SK-N-SH (cell line): ENCODE results near the gene RFC5. TPM values are rescaled to one million over a fixed set of nuclear protein-coding genes. Genes with fewer than 3 reads are reported as not detected.

ENCODE experiments used
- CTCF ChIA-PET: fragments of 300-600, 350-600 bp; formaldehyde crosslinking; extraction: SDS; loops from one replicate; lab custom pipeline; 2021; lab: Yijun Ruan, JAX
- POLR2A ChIA-PET: fragments of 350-600 bp; sonication (Branson Sonifier 250); formaldehyde crosslinking; extraction: SDS; loops from one replicate; lab custom pipeline; 2020; ENCODE audit warnings: antibody characterized with exemption, inconsistent platforms; lab: Yijun Ruan, JAX
- DNase-seq: peaks from one replicate; pipeline ENCODE4 v3.0.0; 2012
- H2AFZ ChIP-seq: fragments of 200-600 bp; sonication (generic); 2 replicates; pipeline ENCODE4 v1.8.1; 2016; ENCODE audit warnings: antibody characterized with exemption, mild to moderate bottlenecking, low read depth
- H3F3A ChIP-seq: fragments of 200-600 bp; sonication (generic); replicated peaks from 2 replicates; pipeline ENCODE3; 2016; ENCODE audit warnings: antibody characterized with exemption, mild to moderate bottlenecking; ENCODE audit not compliant: insufficient read depth
- H3K27ac ChIP-seq, 2 experiments: fragments of 200-500 bp in 1 of 2; fragments of 200-600 bp in 1 of 2; sonication (Bioruptor generic) in 1 of 2; sonication (generic), shearing (Covaris generic) in 1 of 2; 2 replicates each; pipeline versions ENCODE4 v1.5.1 to v1.6.1; 2014 to 2016; ENCODE audit warnings: low read depth in 2 of 2, inconsistent platforms in 1 of 2, low read length in 1 of 2, mild to moderate bottlenecking in 1 of 2, mixed read lengths in 1 of 2
- H3K27me3 ChIP-seq: fragments of 200-600 bp; sonication (generic), shearing (Covaris generic); 2 replicates; pipeline ENCODE4 v1.6.1; 2016; ENCODE audit warnings: mixed run types; ENCODE audit not compliant: insufficient read depth
- H3K36me3 ChIP-seq, 2 experiments: fragments of 200-500 bp in 1 of 2; fragments of 200-600 bp in 1 of 2; sonication (Bioruptor generic) in 1 of 2; sonication (generic) in 1 of 2; replicated peaks in 1 of 2; 2 replicates each; pipeline versions ENCODE3 to v1.5.1; 2014 to 2016; ENCODE audit warnings: low read length in 1 of 2, mild to moderate bottlenecking in 1 of 2; ENCODE audit not compliant: insufficient read depth in 2 of 2, control insufficient read depth in 1 of 2
- H3K4me1 ChIP-seq, 2 experiments: fragments of 200-500 bp in 1 of 2; fragments of 200-600 bp in 1 of 2; sonication (Bioruptor generic) in 1 of 2; sonication (generic), shearing (Covaris generic) in 1 of 2; 2 replicates each; pipeline versions ENCODE4 v1.5.1 to v1.6.1; 2014 to 2016; ENCODE audit warnings: low read depth in 1 of 2, low read length in 1 of 2, mixed run types in 1 of 2; ENCODE audit not compliant: insufficient read depth in 2 of 2, control insufficient read depth in 1 of 2
- H3K4me2 ChIP-seq: fragments of 200-600 bp; sonication (generic), shearing (Covaris generic); 2 replicates; pipeline ENCODE4 v1.6.1; 2017; ENCODE audit warnings: mixed run types
- H3K4me3 ChIP-seq, 2 experiments: fragments of 200-500 bp in 1 of 2; fragments of 200-600 bp in 1 of 2; sonication (Bioruptor generic) in 1 of 2; sonication (generic), shearing (Covaris generic) in 1 of 2; 2 replicates each; pipeline versions ENCODE4 v1.5.1 to v1.8.1; 2014 to 2016; ENCODE audit warnings: low read depth in 2 of 2, inconsistent platforms in 1 of 2, low read length in 1 of 2, mild to moderate bottlenecking in 1 of 2, mixed read lengths in 1 of 2, moderate library complexity in 1 of 2
- H3K79me2 ChIP-seq: fragments of 200-600 bp; sonication (generic); 2 replicates; pipeline ENCODE4 v1.8.1; 2017; ENCODE audit warnings: mild to moderate bottlenecking; ENCODE audit not compliant: insufficient read depth
- H3K9ac ChIP-seq: fragments of 200-600 bp; sonication (generic); 2 replicates; pipeline ENCODE4 v1.6.1; 2017; ENCODE audit warnings: mixed run types
- H3K9me2 ChIP-seq: fragments of 200-600 bp; sonication (generic); 2 replicates; pipeline ENCODE4 v1.6.1; 2017; ENCODE audit warnings: mixed run types
- H3K9me3 ChIP-seq: fragments of 200-600 bp; sonication (generic); 2 replicates; pipeline ENCODE4 v1.6.1; 2017; ENCODE audit warnings: mixed run types, mild to moderate bottlenecking, moderate library complexity
- H4K20me1 ChIP-seq: fragments of 200-600 bp; sonication (generic); 2 replicates; pipeline ENCODE4 v1.6.1; 2017; ENCODE audit warnings: mild to moderate bottlenecking, mixed run types; ENCODE audit not compliant: insufficient read depth
- CHD2 ChIP-seq: fragments of 150-350 bp; IDR thresholded peaks from 2 replicates; pipeline ENCODE4 v1.6.1; 2018; ENCODE audit warnings: low read length; ENCODE audit not compliant: partially characterized antibody
- CTCF ChIP-seq: fragments of 200-600 bp; sonication (generic); IDR thresholded peaks from 2 replicates; pipeline ENCODE4 v1.6.1; 2017; ENCODE audit warnings: antibody characterized with exemption, mild to moderate bottlenecking, moderate library complexity
- ELF1 ChIP-seq: IDR thresholded peaks from 2 replicates; pipeline ENCODE4 v1.4.0; 2012
- EZH2phosphoT487 ChIP-seq: fragments of 200-600 bp; sonication (generic); IDR thresholded peaks from 2 replicates; pipeline ENCODE4 v1.6.1; 2017; ENCODE audit warnings: low read depth, mixed run types, mild to moderate bottlenecking, antibody characterized with exemption, moderate library complexity, borderline replicate concordance
- FOXJ3 ChIP-seq: sonication (generic); formaldehyde crosslinking; IDR thresholded peaks from 2 replicates; pipeline ENCODE4 v1.5.1; 2020; ENCODE audit warnings: mild to moderate bottlenecking, missing genetic modification reagents
- MAX ChIP-seq: IDR thresholded peaks from 2 replicates; pipeline ENCODE4 v1.4.0; 2012; ENCODE audit warnings: low read depth
- MEF2A ChIP-seq: IDR thresholded peaks from 2 replicates; pipeline ENCODE4 v1.4.0; 2012; ENCODE audit warnings: low read depth, borderline replicate concordance
- MXI1 ChIP-seq: IDR thresholded peaks from 2 replicates; pipeline ENCODE4 v1.6.1; 2012; ENCODE audit warnings: mild to moderate bottlenecking, low read depth, low read length, improper control_type of control experiment
- POLR2AphosphoS5 ChIP-seq: IDR thresholded peaks from 2 replicates; pipeline ENCODE4 v1.6.1; 2012; ENCODE audit warnings: low read depth, low read length
- RAD21 ChIP-seq: IDR thresholded peaks from 2 replicates; pipeline ENCODE4 v1.6.1; 2012; ENCODE audit warnings: mild to moderate bottlenecking, low read length
- RCOR1 ChIP-seq: fragments of 150-350 bp; IDR thresholded peaks from 2 replicates; pipeline ENCODE4 v1.6.1; 2017; ENCODE audit warnings: antibody characterized with exemption, low read length
- RXRA ChIP-seq: IDR thresholded peaks from 2 replicates; pipeline ENCODE4 v1.4.0; 2012; ENCODE audit warnings: low read depth, mild to moderate bottlenecking, borderline replicate concordance
- SIN3A ChIP-seq: IDR thresholded peaks from 2 replicates; pipeline ENCODE4 v1.6.1; 2012; ENCODE audit warnings: low read depth, mild to moderate bottlenecking, low read length, moderate library complexity, borderline replicate concordance
- USF1 ChIP-seq: IDR thresholded peaks from 2 replicates; pipeline ENCODE4 v1.4.0; 2012; ENCODE audit warnings: low read depth, borderline replicate concordance
- USF2 ChIP-seq: fragments of 150-350 bp; IDR thresholded peaks from 2 replicates; pipeline ENCODE4 v1.6.1; 2017; ENCODE audit warnings: antibody characterized with exemption, low read length, low read depth, borderline replicate concordance
- WGBS: methylation state at CpG from one replicate; pipeline ENCODE4 v1.1.6; 2017; ENCODE audit warnings: low lambda C conversion rate; 5-methylcytosine and 5-hydroxymethylcytosine counted together
- polyA plus RNA-seq, 3 experiments: library from polyadenylated mRNA; depleted of rRNA; stranded (reverse); fragments of >200 nt; gene quantifications; 2 replicates each; pipeline ENCODE4 v1.2.3, GENCODE V29; 2012

RFC5 gene
- polyA plus RNA-seq, 1 of the 3 experiments (the other 2 are of a cell fraction) = 15.3 TPM

GRCh38 chr12:118044577-118044976 lies 28.1 kb downstream of the RFC5 start:
- TF ChIP-seq SIN3A (no peak), POLR2AphosphoS5 (no peak), RXRA (no peak), FOXJ3 (CRISPR knock-in tag) (no peak), MXI1 (no peak), MAX (no peak), USF1 (no peak), CTCF (no peak), RCOR1 (no peak), EZH2phosphoT487 (no peak)
- no peaks in the 10 kb centered on the region for H3K9me3 ChIP-seq
- H3K79me2 ChIP-seq = peaks cover 61% of the 10 kb centered on the region
- H3F3A ChIP-seq = no peaks in the 10 kb centered on the region
- H3K27me3 ChIP-seq = no peaks in the 10 kb centered on the region
- no peaks in the 10 kb centered on the region for H3K9me2 ChIP-seq
- H3K9ac ChIP-seq = no peak overlapping the region
- 99% methylated on average over 8 of the region's 8 CpGs for WGBS
- peaks cover 8% of the 10 kb centered on the region; the same call in 1 of the 2 replicates for H4K20me1 ChIP-seq
- ChIA-PET CTCF (interaction anchor here (0.8 to 2.1 kb wide), 3 partner anchors 9 to 170 kb away, joined by 3 to 7 read pairs (median 5); no protein-coding TSS in a partner anchor), POLR2A (no interaction called here)
- DNase-seq = no peak
- H3K4me2 ChIP-seq = no peak overlapping the region
- H3K4me1 ChIP-seq = no peaks in the 10 kb centered on the region
- no peak overlapping the region for H2AFZ ChIP-seq
- H3K36me3 ChIP-seq = peaks cover 25 to 74% of the 10 kb centered on the region in 2 experiments
- H3K4me3 ChIP-seq = no peak overlapping the region
- H3K27ac ChIP-seq = no peak overlapping the region

- no peak for DNase-seq
- H3K4me2 ChIP-seq = no peak overlapping the region
- peaks cover 30 to 82% of the 10 kb centered on the region in 2 experiments for H3K36me3 ChIP-seq
- no peak overlapping the region for H3K9ac ChIP-seq
- CTCF ChIA-PET = interaction anchor here (1.0 to 1.4 kb wide), 2 partner anchors 11 to 189 kb away, joined by 3 to 6 read pairs; no protein-coding TSS in a partner anchor
- H2AFZ ChIP-seq = no peak overlapping the region
- no peaks in the 10 kb centered on the region for H3K9me2 ChIP-seq
- no peaks in the 10 kb centered on the region for H3K9me3 ChIP-seq
- TF ChIP-seq MEF2A = no peak
- TF ChIP-seq CHD2 = no peak
- no peak for TF ChIP-seq ELF1
- no peak for TF ChIP-seq RAD21
- TF ChIP-seq USF2 = no peak
- H4K20me1 ChIP-seq = 0 out of 2 replicates have a peak, but pooled peaks cover 6% of the 10 kb centered on the region
- peaks cover 0 to under 1% of the 10 kb centered on the region in 2 experiments; a peak in 1 of 4 replicates for H3K4me1 ChIP-seq
- no peaks in the 10 kb centered on the region for H3K27me3 ChIP-seq
- peaks cover 4% of the 10 kb centered on the region for H3F3A ChIP-seq
- peaks cover 79% of the 10 kb centered on the region for H3K79me2 ChIP-seq
- 93% methylated on average over 4 of the region's 4 CpGs for WGBS
- POLR2A ChIA-PET = no interaction called here
- H3K4me3 ChIP-seq = no peak overlapping the region
- no peak overlapping the region for H3K27ac ChIP-seq
Observed at GRCh38 chr12:118046430-118046829, 29.9 kb downstream of the RFC5 start.
